Endothelial cell of umbilical vein (primary cell): Measurements from ENCODE around the gene DNAH10. TPM values are rescaled to one million over a fixed set of nuclear protein-coding genes. Genes with fewer than 3 reads are reported as not detected.

ENCODE experiments used
- BruUV-seq: library from RNA; stranded (reverse); fragments of 400-500 nt; replicated peaks from 2 replicates; lab custom pipeline; 2021; lab: Mats Ljungman, UMichigan
- CTCF ChIA-PET: fragments of 300-600, 350-600 bp; sonication (Branson Sonifier 250); formaldehyde crosslinking; loops from one replicate; lab custom pipeline; 2021; ENCODE audit warnings: antibody characterized with exemption, inconsistent platforms; lab: Charles Lee
- POLR2A ChIA-PET: fragments of 300-600, 350-600 bp; sonication (Branson Sonifier 250); formaldehyde crosslinking; loops from one replicate; lab custom pipeline; 2021; ENCODE audit warnings: antibody characterized with exemption, inconsistent platforms; lab: Charles Lee
- DNase-seq: peaks from one replicate; pipeline ENCODE4 v3.0.0-alpha.2; 2011; ENCODE audit warnings: low read depth, low spot score
- FAIRE-seq: peaks from 2 replicates; lab custom pipeline; 2011; peaks lifted over from hg19 to GRCh38; lab: Jason Lieb, UNC
- H2AFZ ChIP-seq: 2 replicates; pipeline ENCODE4 v1.6.0; 2012; ENCODE audit warnings: low read depth, low read length, control low read depth, inconsistent platforms
- H3K27ac ChIP-seq: 2 replicates; pipeline ENCODE4 v1.5.1; 2011; ENCODE audit warnings: low read depth, mild to moderate bottlenecking, control low read depth, low read length, moderate library complexity; ENCODE audit not compliant: insufficient read depth
- H3K27me3 ChIP-seq, 2 experiments: 2 replicates each; pipeline versions ENCODE4 v1.6.0 to v1.6.1; 2011; ENCODE audit warnings: low read length in 2 of 2, mixed read lengths in 1 of 2; ENCODE audit not compliant: control insufficient read depth in 2 of 2, insufficient read depth in 2 of 2
- H3K36me3 ChIP-seq, 2 experiments: 2 replicates in 1 of 2; 3 replicates in 1 of 2; pipeline ENCODE4 v1.5.1; 2011; ENCODE audit warnings: low read length in 2 of 2, mild to moderate bottlenecking in 1 of 2, moderate library complexity in 1 of 2; ENCODE audit not compliant: control insufficient read depth in 2 of 2, insufficient read depth in 2 of 2; ENCODE audit errors: extremely low read depth in 1 of 2
- H3K4me1 ChIP-seq: 3 replicates; pipeline ENCODE4 v1.5.1; 2011; ENCODE audit warnings: mild to moderate bottlenecking, low read length; ENCODE audit not compliant: control insufficient read depth, insufficient read depth; ENCODE audit errors: extremely low read depth
- H3K4me2 ChIP-seq: 2 replicates; pipeline ENCODE4 v1.6.1; 2011; ENCODE audit warnings: low read length, control low read depth, mixed read lengths; ENCODE audit not compliant: insufficient read depth
- H3K4me3 ChIP-seq, 3 experiments: fragments of 200-600 bp in 1 of 3; sonication (generic), shearing (Covaris generic) in 1 of 3; replicated peaks in 1 of 3; 2 replicates each; pipeline ENCODE4 v1.5.1; 2011 to 2016; ENCODE audit warnings: control low read depth in 3 of 3, low read length in 3 of 3, mild to moderate bottlenecking in 2 of 3, inconsistent platforms in 1 of 3, low read depth in 1 of 3, moderate library complexity in 1 of 3; ENCODE audit not compliant: insufficient read depth in 1 of 3
- H3K79me2 ChIP-seq: 2 replicates; pipeline ENCODE4 v1.6.0; 2012; ENCODE audit warnings: low read length, inconsistent platforms; ENCODE audit not compliant: control insufficient read depth, insufficient read depth
- H3K9ac ChIP-seq: replicated peaks from 2 replicates; pipeline ENCODE3; 2011; ENCODE audit warnings: low read length, control low read depth; ENCODE audit not compliant: insufficient read depth; ENCODE audit errors: extremely low read depth
- H3K9me1 ChIP-seq: replicated peaks from 3 replicates; pipeline ENCODE4 v1.6.0; 2011; ENCODE audit warnings: mild to moderate bottlenecking, low read length; ENCODE audit not compliant: control insufficient read depth, insufficient read depth; ENCODE audit errors: extremely low read depth
- H3K9me3 ChIP-seq: replicated peaks from 2 replicates; pipeline ENCODE4 v1.5.1; 2012; ENCODE audit warnings: low read length, inconsistent platforms; ENCODE audit not compliant: control insufficient read depth, insufficient read depth
- H4K20me1 ChIP-seq: replicated peaks from 2 replicates; pipeline ENCODE3; 2011; ENCODE audit warnings: mild to moderate bottlenecking, low read length; ENCODE audit not compliant: control insufficient read depth, insufficient read depth; ENCODE audit errors: extremely low read depth
- CTCF ChIP-seq, 2 donors: IDR thresholded peaks; 1 replicate in 1 of 2; 2 replicates in 1 of 2; pipeline ENCODE4 v1.5.1; 2011; ENCODE audit warnings: low read length in 2 of 2, mild to moderate bottlenecking in 2 of 2, moderate library complexity in 2 of 2, control low read depth in 1 of 2, inconsistent platforms in 1 of 2, low read depth in 1 of 2; ENCODE audit not compliant: insufficient read depth in 1 of 2; ENCODE audit errors: extremely low read depth in 1 of 2
- EZH2 ChIP-seq: IDR thresholded peaks from 2 replicates; pipeline ENCODE4 v1.6.1; 2012; ENCODE audit warnings: borderline replicate concordance, low read depth, mild to moderate bottlenecking, moderate library complexity, low read length, inconsistent platforms; ENCODE audit not compliant: severe bottlenecking
- FOS ChIP-seq: IDR thresholded peaks from 2 replicates; pipeline ENCODE4 v1.6.1; 2011; ENCODE audit warnings: mild to moderate bottlenecking, low read length, moderate library complexity, borderline replicate concordance; ENCODE audit not compliant: insufficient read depth
- GATA2 ChIP-seq: IDR thresholded peaks from 2 replicates; pipeline ENCODE4 v1.7.0; 2011; ENCODE audit warnings: low read depth, mild to moderate bottlenecking, moderate library complexity, mixed read lengths, low read length; ENCODE audit not compliant: insufficient read length, insufficient read depth
- JUN ChIP-seq: IDR thresholded peaks from 2 replicates; pipeline ENCODE4 v1.6.1; 2011; ENCODE audit warnings: borderline replicate concordance, low read depth; ENCODE audit not compliant: insufficient read length, insufficient read depth
- MYC ChIP-seq: IDR thresholded peaks from one replicate; pipeline ENCODE4 v1.6.1; 2011; ENCODE audit warnings: mild to moderate bottlenecking, low read depth, low read length
- POLR2A ChIP-seq: IDR thresholded peaks from 2 replicates; pipeline ENCODE4 v1.6.1; 2012; ENCODE audit warnings: low read depth, mild to moderate bottlenecking, control low read depth, low read length
- POLR2AphosphoS5 ChIP-seq: IDR thresholded peaks from 2 replicates; pipeline ENCODE4 v1.6.1; 2012; ENCODE audit warnings: low read depth, mild to moderate bottlenecking, control low read depth, low read length, moderate library complexity; ENCODE audit not compliant: insufficient read depth
- dilution Hi-C: fragments of 300-500 bp; cut with MboI; formaldehyde crosslinking; loops from one replicate; pipeline ENCODE4 v1.15.0; 2019; ENCODE audit warnings: low sequenced_read_pairs; ENCODE audit not compliant: extremely low pct_ligation_motif_present
- intact Hi-C: fragments of 100-400 bp; cut with micrococcal nuclease; formaldehyde crosslinking; loops from one replicate; pipeline ENCODE4 v1.10.0; 2022
- polyA plus RNA-seq, 4 experiments: library from polyadenylated mRNA; depleted of rRNA in 3 of 4; stranded (reverse) in 3 of 4; unstranded in 1 of 4; fragments of >200 nt; gene quantifications; 2 replicates each; pipeline versions ENCODE4 v1.2.1 to v1.2.3, GENCODE V29; 2011 to 2012; ENCODE audit warnings: missing spikeins in 1 of 4
- total RNA-seq: library from RNA; stranded (reverse); gene quantifications from 2 replicates; pipeline ENCODE4 v1.2.3, GENCODE V29; 2021
- TF ChIP-seq, protein P1 (sequence below): IDR thresholded peaks from 2 replicates; pipeline ENCODE4 v1.6.1; 2011; ENCODE audit not compliant: insufficient read depth, insufficient read length

The DNAH10 gene
- total and polyA plus RNA-seq, 2 donors (not counting 3 experiments of a cell fraction or from before 2014, with no cell fraction given): 0.04 to 0.31 TPM

DNA sequence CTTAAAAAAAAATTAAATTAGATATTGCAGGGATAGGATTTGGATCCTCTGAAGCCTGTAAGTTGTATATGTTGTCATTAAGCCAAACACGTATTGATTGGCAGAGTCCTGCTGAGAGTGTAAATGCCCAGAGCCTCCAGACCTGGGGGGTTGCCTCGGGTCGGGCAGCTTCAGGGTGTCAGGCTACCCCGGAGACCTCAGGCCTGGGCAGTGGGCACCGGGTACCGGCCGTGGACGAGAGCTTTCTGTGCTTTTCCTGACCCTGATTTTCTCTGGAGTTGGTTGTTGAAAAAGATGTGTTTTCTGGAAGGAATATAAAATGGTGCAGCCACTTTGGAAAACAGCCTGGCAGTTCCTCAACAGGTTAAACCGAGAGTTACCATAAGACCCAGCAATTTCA lies 96.1 kb downstream of the DNAH10 start:
- no TSS peak for BruUV-seq
- no peaks in the 10 kb centered on the region for H3K79me2 ChIP-seq
- H3K4me1 ChIP-seq: no peaks in the 10 kb centered on the region
- ChIA-PET POLR2A (no interaction called here), CTCF (no interaction called here)
- no peak for FAIRE-seq
- no peak for DNase-seq
- no peak overlapping the region for H3K4me3 ChIP-seq
- no peak overlapping the region for H3K4me2 ChIP-seq
- no peak overlapping the region for H2AFZ ChIP-seq
- H3K9me1 ChIP-seq: no peaks in the 10 kb centered on the region
- H3K9me3 ChIP-seq: no peaks in the 10 kb centered on the region
- intact Hi-C loops (no loop called here), dilution Hi-C loops (no loop called here)
- TF ChIP-seq MYC: no peak
- TF ChIP-seq POLR2AphosphoS5: no peak
- TF ChIP-seq EZH2: no peak
- no peak for TF ChIP-seq CTCF (IDR thresholded peaks at IDR 0.05; ENCODE audit: extremely low read depth in 1 of 2, insufficient read depth in 1 of 2, low read depth in 1 of 2, low read length in 2 of 2)
- TF ChIP-seq POLR2A: no peak
- TF ChIP-seq JUN: no peak
- TF ChIP-seq, protein P1, sequence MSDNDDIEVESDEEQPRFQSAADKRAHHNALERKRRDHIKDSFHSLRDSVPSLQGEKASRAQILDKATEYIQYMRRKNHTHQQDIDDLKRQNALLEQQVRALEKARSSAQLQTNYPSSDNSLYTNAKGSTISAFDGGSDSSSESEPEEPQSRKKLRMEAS: no peak
- TF ChIP-seq FOS: no peak
- TF ChIP-seq GATA2: no peak
- H3K27me3 ChIP-seq: peaks cover 6 to 8% of the 10 kb centered on the region in 2 experiments
- H4K20me1 ChIP-seq: no peaks in the 10 kb centered on the region
- H3K36me3 ChIP-seq: no peaks in the 10 kb centered on the region
- no peak overlapping the region for H3K9ac ChIP-seq
- no peak overlapping the region for H3K27ac ChIP-seq
